Measurements from ENCODE around the gene GP5. TPM values are rescaled to one million over a fixed set of nuclear protein-coding genes. Genes with fewer than 3 reads are reported as not detected.

The GP5 gene
- total RNA-seq, 1 experiment from 2014 or later, result not detected

DNA sequence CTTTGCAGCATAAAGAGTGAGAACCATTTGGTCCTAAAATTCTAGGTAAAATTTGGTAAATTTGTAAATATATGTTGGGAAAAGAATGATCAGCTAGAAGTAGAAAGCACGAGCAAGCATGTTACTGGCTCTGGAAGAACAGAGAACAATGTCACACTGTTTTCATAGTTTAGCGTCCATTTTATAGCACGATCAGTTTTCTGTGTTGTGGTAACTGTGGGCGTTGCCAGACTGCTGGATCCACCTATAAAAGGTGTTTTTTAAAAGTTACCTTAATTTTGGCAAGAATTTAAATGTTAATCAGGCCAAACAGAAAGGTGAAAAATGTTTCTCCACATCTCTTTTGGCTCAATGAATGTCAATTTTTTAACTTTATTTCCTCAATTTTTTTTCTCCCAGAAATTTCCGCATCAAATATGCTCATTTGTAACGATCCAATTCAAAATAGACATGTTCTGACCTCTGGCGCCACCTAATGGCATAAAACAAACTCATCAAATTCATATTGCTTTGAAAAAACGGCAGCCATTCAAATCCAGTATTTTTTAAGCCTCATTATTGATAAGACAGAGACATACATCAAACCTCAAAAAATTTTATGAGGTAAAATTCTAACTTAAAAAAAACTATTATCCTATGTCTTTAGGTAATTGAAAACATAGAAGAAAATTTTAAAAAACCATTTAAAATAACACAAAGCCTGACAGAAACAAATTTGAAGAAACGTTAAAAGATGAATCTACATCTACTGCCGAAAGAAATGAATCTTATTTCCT lies 5.5 kb upstream of the GP5 start:
- no peaks in the 10 kb centered on the region; the same call in 1 of the 2 replicates for H3K79me2 ChIP-seq (ENCODE audit: low read depth)
- peaks cover 7% of the 10 kb centered on the region for H4K20me1 ChIP-seq (ENCODE audit: insufficient read depth)
- no peak overlapping the region for H3K4me2 ChIP-seq
- no peaks in the 10 kb centered on the region for H3K9me3 ChIP-seq (ENCODE audit: insufficient read depth, low read depth)
- H3K27me3 ChIP-seq (ENCODE audit: insufficient read depth, low read depth), result no peaks in the 10 kb centered on the region
- no peak overlapping the region for H3K27ac ChIP-seq
- H3K4me1 ChIP-seq (replicated peaks; ENCODE audit: insufficient read depth), result no peaks in the 10 kb centered on the region
- no peaks in the 10 kb centered on the region for H3K9me2 ChIP-seq (ENCODE audit: insufficient read depth)
- peaks cover 79% of the 10 kb centered on the region for H3F3A ChIP-seq (ENCODE audit: insufficient read depth, low read depth)
- intact Hi-C loops (cut with micrococcal nuclease; ENCODE audit: unreplicated experiment), result loop anchor here (1.0 to 5.0 kb wide), 5 partner anchors 71 to 1592 kb away; no protein-coding TSS in a partner anchor
- H3K36me3 ChIP-seq (ENCODE audit: low read depth), result peaks cover 36% of the 10 kb centered on the region
- TF ChIP-seq, protein P1, sequence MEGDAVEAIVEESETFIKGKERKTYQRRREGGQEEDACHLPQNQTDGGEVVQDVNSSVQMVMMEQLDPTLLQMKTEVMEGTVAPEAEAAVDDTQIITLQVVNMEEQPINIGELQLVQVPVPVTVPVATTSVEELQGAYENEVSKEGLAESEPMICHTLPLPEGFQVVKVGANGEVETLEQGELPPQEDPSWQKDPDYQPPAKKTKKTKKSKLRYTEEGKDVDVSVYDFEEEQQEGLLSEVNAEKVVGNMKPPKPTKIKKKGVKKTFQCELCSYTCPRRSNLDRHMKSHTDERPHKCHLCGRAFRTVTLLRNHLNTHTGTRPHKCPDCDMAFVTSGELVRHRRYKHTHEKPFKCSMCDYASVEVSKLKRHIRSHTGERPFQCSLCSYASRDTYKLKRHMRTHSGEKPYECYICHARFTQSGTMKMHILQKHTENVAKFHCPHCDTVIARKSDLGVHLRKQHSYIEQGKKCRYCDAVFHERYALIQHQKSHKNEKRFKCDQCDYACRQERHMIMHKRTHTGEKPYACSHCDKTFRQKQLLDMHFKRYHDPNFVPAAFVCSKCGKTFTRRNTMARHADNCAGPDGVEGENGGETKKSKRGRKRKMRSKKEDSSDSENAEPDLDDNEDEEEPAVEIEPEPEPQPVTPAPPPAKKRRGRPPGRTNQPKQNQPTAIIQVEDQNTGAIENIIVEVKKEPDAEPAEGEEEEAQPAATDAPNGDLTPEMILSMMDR (conservative IDR thresholded peaks at IDR 0.05), result peak; percentile 96
- no peak for TF ChIP-seq EZH2 (IDR thresholded peaks at IDR 0.05; ENCODE audit: low read depth)
- H3K4me3 ChIP-seq, result no peak overlapping the region
- ChIA-PET POLR2A (ENCODE audit: unreplicated experiment) (interaction anchor here (0.6 kb wide), 1 partner anchor 778 kb away, joined by 3 read pairs; no protein-coding TSS in a partner anchor), CTCF (interaction anchor here (0.9 kb wide), 1 partner anchor 21 kb away, joined by 3 read pairs; no protein-coding TSS in a partner anchor)
- DNase-seq, result peak; percentile 38 to 56
- no TSS peak for BruUV-seq (replicated peaks)
- no peak overlapping the region for H2AFZ ChIP-seq

DNA sequence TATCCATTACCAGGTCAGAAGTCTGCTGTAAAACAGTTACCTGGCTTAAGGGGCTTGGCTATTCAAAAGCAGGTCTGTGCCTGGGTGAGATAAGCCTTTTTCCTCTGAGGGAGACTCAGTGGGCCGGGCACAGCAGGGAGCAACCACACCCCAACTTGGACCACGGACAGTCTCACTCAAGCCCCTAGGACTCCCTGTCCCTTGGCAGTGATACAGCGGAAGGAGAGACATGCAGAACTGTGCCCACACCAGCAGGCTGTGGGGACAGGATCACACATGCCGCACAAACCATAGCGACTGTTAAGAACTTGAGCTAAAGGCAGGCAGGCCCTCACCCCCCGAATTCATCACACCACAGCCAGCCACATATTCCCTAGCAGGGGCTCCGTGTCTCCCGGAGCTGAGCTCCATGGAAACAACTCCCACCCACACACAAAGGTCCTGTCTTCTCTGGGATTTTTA lies 2.8 kb upstream of the GP5 start:
- Histone ChIP-seq H3K79me2 (ENCODE audit: low read depth) (no peaks in the 10 kb centered on the region; the same call in 1 of the 2 replicates), H3K27ac (no peak overlapping the region), H4K20me1 (ENCODE audit: insufficient read depth) (peaks cover 7% of the 10 kb centered on the region), H3F3A (ENCODE audit: insufficient read depth, low read depth) (peaks cover 58% of the 10 kb centered on the region), H3K36me3 (ENCODE audit: low read depth) (peaks cover 23% of the 10 kb centered on the region), H2AFZ (no peak overlapping the region), H3K9me2 (ENCODE audit: insufficient read depth) (no peaks in the 10 kb centered on the region), H3K4me3 (no peak overlapping the region), H3K4me1 (replicated peaks; ENCODE audit: insufficient read depth) (no peaks in the 10 kb centered on the region), H3K4me2 (no peak overlapping the region), H3K9me3 (ENCODE audit: insufficient read depth, low read depth) (no peaks in the 10 kb centered on the region), H3K27me3 (ENCODE audit: insufficient read depth, low read depth) (no peaks in the 10 kb centered on the region)
- POLR2A ChIA-PET (ENCODE audit: unreplicated experiment), result no interaction called here
- no peak for DNase-seq
- no TSS peak for BruUV-seq (replicated peaks)
- TF ChIP-seq EZH2 (IDR thresholded peaks at IDR 0.05; ENCODE audit: low read depth), result no peak
- TF ChIP-seq, protein P1 (conservative IDR thresholded peaks at IDR 0.05), result no peak
- CTCF ChIA-PET, result no interaction called here
- intact Hi-C loops (cut with micrococcal nuclease; ENCODE audit: unreplicated experiment), result loop anchor here (5.0 kb wide), 3 partner anchors 740 to 1590 kb away; no protein-coding TSS in a partner anchor

DNA sequence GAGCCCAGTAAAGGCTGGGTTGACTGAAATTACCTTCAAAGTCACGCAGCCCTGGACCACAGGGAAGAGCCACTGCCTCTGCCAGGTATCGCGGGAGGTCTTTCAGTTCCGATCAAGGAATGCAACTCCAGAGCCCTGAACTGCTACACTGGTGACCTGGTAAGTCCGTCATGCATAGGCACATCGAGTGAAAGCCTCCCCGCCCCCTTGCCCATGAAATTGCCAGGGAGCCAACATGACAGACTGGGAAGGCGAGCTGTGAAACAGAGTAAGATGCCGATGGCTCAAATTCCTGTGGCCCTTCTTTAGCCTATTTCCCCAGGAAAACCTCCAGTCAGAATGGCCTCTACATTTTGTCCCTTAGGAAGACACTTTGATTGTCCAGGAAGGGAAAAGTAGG lies 2.3 kb upstream of the GP5 start:
- no peak for TF ChIP-seq EZH2 (IDR thresholded peaks at IDR 0.05; ENCODE audit: low read depth)
- TF ChIP-seq, protein P1 (conservative IDR thresholded peaks at IDR 0.05), result no peak
- H3K4me1 ChIP-seq (replicated peaks; ENCODE audit: insufficient read depth), result no peaks in the 10 kb centered on the region
- no peak for DNase-seq

More for the DNA sequence above, 2.3 kb upstream of the GP5 start:
- H2AFZ ChIP-seq, result no peak overlapping the region
- H3K27me3 ChIP-seq (ENCODE audit: insufficient read depth, low read depth), result no peaks in the 10 kb centered on the region
- CTCF ChIA-PET, result interaction anchor here (0.6 kb wide), 1 partner anchor 27 kb away, joined by 5 read pairs; no protein-coding TSS in a partner anchor
- H3K27ac ChIP-seq, result no peak overlapping the region
- peaks cover 52% of the 10 kb centered on the region for H3F3A ChIP-seq (ENCODE audit: insufficient read depth, low read depth)
- H3K9me2 ChIP-seq (ENCODE audit: insufficient read depth), result no peaks in the 10 kb centered on the region
- H3K9me3 ChIP-seq (ENCODE audit: insufficient read depth, low read depth), result no peaks in the 10 kb centered on the region
- intact Hi-C loops (cut with micrococcal nuclease; ENCODE audit: unreplicated experiment), result loop anchor here (5.0 kb wide), 3 partner anchors 739 to 1589 kb away; no protein-coding TSS in a partner anchor
- POLR2A ChIA-PET (ENCODE audit: unreplicated experiment), result no interaction called here
- peaks cover 23% of the 10 kb centered on the region for H3K36me3 ChIP-seq (ENCODE audit: low read depth)
- H3K4me3 ChIP-seq, result no peak overlapping the region
- no peak overlapping the region for H3K4me2 ChIP-seq
- H4K20me1 ChIP-seq (ENCODE audit: insufficient read depth), result peaks cover 7% of the 10 kb centered on the region
- H3K79me2 ChIP-seq (ENCODE audit: low read depth), result no peaks in the 10 kb centered on the region; the same call in 1 of the 2 replicates
- BruUV-seq (replicated peaks), result no TSS peak
